Fibroblast of skin of scalp (primary cell): ENCODE measurements around the gene LTF.
"Not testable (repeated sequence)": the region's sequence is repeated elsewhere in the genome, so short reads cannot be mapped to it uniquely, and the experiment has no call there.

Source experiments
- DNase-seq: peaks from one replicate; pipeline ENCODE4 v3.0.0-alpha.2; 2013

LTF gene

DNA sequence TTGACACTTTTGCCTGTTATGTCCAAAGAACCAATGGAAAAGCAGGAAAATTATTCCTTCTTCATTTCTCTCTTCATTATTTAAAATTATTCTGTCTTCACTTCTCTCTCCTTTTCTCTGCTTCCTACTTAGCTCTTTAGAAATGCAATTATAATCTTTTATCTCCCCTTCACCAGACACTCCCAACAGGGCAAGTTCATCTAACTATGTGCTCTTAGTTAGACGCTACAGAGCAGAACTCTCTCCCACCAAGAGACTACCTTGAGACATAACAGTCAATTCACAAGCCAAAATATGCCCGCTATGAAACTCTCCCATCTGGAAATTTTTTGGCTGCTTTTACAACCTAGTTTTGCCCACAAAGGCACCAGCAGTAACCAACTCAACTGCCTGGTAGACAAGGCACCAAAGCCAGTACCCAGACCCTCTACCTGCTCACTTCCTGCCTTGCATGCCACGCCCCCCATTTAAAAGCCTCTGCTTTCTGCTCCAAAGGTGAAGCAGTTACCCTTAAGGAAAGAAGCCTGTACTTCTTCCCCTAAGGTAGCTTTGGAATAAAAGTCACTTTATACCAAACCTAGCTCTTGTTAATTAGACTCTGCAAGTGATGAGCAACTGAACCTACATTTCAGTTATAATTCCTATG, 29.5 kb downstream of the LTF start:
- no peak for DNase-seq

GRCh38 chr3:46433841-46434240, 30.9 kb downstream of the LTF start:
- DNase-seq = no peak

DNA sequence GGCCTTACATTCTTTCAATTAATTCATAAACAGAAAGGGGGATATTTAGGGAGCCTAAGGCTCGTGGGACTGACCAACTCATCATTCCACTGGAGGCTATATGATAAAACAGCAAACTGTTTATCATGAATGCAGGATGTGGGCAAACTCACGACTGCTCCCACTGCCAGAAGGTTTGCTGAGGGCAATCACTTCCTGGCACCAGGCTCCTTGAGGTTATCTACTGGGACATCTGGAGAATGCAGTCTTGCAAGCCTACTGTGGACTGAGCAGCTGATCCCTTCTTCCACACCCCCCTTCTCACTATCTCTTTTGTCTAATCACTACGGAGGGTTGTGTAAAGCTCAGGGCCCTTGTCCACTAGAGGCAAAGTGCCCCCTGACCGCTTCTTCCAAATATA, 31.6 kb downstream of the LTF start:
- not testable (repeated sequence) for DNase-seq

GRCh38 chr3:46431905-46432304, 32.8 kb downstream of the LTF start:
- DNase-seq = not testable (repeated sequence)

DNA sequence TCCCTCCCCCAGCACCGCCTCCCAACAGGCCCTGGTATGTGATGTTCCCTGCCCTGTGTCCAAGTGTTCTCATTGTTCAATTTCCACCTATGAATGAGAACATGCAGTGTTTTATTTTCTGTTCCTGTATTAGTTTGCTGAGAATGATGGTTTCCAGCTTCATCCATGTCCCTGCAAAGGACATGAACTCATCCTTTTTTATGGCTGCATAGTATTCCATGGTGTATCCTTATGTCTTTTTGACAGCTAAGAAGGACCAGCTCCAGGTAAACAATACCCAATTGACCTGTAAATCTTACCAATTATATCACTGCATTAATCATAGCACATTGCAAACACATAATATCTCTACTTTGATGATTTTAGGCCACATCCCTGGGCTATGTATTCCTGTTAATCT, 33.8 kb downstream of the LTF start:
- not testable (repeated sequence) for DNase-seq

DNA sequence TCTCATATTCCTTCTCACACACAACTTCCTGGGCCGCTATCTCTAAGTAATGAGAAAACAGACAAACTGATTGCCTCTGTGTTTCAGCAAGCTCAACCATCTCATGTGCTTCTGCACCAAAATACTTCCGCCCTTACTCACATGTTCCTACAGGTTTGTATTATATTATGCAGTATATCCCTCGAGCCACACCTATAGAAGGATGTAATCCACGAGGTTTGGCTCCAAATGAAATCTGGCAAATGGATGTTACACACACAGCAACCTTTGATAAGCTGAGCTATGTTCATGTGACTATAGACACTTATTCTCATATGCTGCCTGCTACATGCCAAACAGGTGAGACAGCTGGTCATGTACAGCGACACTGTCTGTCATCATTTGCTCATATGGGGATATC, 35.0 kb downstream of the LTF start:
- DNase-seq = no peak

- DNase-seq = no peak
Measured at GRCh38 chr3:46429250-46429649, 35.5 kb downstream of the LTF start.

- DNase-seq = no peak
Measured at GRCh38 chr3:46427916-46428833, 36.5 kb downstream of the LTF start.

DNA sequence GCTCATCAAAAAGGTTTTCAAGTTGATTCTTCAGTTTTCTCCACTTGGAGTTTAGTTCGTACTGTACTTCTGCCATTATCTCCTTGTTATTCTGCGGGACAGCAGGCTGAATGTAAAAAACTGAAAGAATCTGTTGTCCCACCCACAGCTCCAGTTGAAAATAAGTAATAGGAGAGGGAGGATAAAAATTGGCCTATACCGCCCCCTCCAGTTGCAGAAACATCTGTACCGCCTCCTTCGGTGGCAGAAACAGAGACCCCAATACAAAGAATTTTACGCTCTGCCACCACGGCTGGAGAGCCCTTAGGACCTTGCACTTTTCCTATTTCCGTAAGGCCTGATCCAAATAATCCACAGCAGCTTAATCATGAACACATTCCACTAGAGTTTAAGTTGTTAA, 37.3 kb downstream of the LTF start:
- not testable (repeated sequence) for DNase-seq

DNA sequence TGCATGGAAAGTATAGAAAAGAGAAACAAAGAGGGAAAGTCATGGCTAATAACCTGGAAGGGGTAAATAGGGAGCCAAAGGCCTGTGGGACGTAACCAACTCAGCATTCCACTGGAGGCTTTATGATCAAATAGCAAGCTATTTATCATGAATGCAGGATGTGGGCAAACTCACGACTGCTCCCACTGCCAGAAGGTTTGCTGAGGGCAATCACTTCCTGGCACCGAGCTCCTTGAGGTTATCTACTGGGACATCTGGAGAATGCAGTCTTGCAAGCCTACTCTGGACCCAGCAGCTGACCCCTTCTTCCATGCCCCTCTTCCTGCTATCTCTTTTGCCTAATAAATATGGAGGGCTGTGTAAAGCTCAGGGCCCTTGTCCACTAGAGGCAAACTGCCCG, 38.2 kb downstream of the LTF start:
- not testable (repeated sequence) for DNase-seq

DNA sequence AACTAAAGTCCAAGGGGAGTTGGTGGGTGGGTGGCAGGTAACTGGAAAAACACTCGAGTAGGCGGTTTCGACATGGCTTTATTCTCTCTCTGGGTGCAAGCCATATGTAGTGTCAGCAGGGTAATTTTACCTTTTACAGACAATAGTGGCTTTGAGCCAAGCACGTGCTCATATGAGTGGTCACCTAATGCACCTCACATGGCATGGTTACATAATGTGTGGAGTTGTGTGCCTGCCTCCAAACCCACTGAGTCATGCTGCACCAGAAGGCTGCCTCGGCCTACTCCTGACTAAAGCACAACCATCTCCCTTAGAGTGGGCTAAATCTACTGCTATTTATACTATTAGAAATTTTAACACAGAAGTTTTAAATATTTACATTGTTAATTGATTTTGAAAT, 41.1 kb downstream of the LTF start:
- no peak for DNase-seq

DNA sequence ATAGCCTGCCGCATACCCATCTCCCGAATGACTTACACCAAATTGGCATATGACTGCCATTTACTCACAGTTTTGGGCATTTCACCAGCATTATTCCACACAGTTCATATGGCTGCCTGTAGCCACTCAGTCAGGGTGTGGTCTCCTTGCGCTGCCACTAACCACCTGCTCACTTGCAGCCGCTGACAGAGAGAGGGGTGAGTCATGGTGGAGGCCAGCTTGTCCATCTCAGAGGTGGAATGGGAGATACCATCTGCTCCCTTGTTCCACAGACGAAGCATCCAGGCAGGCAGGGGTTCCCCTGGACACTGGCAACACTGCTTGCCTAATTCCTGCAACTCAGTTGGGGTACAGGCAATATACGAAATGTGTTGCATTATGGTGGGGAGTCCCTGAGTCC, 42.1 kb downstream of the LTF start:
- DNase-seq = no peak

- DNase-seq = no peak
Measured at GRCh38 chr3:46420931-46421330, 43.8 kb downstream of the LTF start.

DNA sequence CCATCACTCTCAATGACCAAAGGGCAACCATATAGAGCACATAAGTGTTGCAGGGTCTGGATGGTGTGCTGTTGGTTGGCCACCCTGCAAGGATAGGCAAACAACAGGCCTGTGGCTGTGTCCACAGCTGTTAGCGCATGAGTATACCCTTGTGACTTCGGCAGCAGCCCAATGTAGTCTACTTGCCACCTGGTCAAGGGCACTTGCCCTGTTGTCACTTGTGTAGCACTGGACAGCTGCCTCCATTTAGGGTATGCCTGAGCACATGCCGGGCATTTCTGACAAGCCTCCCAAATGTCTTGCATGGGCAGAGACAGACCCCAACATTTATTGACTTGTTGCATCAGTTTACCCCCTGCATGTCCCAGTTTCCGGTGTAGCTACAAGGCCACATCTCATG, 44.9 kb downstream of the LTF start:
- DNase-seq = no peak

- no peak for DNase-seq
Measured at GRCh38 chr3:46417841-46418611, 46.7 kb downstream of the LTF start.

GRCh38 chr3:46416811-46417510, 47.7 kb downstream of the LTF start:
- DNase-seq = no peak

GRCh38 chr3:46416125-46416810, 48.4 kb downstream of the LTF start:
- no peak for DNase-seq

DNA sequence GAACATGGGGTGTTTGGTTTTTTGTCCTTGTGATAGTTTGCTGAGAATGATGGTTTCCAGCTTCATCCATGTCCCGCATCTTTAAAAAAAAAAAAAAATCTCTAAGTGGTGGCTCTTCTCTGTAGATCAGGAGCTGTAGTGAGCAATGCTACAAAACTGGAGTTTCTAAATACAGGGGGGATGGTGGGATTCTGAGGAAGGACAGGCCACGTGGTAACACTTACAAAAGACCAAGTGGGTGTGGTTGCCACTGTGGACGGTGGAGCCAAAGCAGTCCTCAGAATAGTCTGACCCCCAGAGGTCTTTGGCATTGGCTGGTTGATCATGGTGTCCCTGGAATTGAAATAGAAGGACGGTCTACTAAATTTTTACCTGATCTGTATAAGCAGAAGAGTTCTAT, 50.0 kb downstream of the LTF start:
- DNase-seq = no peak

DNA sequence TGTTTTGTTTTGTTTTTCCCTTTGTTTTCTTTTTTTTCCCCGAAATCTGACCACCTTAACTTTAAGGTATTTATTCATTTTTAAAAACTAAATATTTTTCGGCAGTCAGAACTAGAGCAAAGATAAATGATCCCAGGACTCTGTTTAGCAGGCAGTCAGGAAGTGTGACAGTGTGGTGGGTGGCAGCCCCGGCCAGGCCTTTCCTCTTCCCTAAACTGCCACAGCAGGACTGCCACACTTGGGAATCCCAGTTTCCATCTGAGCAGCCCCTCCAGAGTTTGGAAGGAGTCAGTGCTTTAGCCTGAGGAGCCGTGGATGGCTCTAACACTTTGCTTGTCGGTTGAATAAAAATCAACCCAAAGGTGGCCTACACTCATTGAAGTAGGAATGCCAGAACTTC, 50.8 kb downstream of the LTF start:
- no peak for DNase-seq

DNA sequence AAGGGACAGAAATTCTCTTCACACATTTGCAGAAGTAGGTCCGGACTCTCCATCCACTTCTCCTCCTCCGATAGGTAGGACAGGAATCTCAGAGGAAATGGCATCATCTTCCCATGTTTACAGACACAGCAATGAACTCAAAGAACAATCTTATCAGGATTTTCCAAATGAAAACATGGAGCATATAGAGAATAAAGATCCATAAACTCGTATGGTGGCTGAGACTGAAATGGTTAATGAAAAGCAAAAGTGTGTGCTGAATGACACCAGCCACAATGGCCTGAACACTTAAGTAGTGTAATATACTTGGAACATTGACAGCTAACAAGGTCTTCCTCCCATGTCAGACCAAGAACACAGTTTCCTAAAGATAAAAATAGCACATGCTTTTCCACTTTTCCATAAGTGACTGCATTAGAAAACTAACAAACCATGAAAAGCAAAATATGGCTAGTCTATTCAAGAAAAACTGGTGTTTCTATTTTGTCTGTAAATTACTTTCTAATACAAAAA, 51.9 kb downstream of the LTF start:
- no peak for DNase-seq

DNA sequence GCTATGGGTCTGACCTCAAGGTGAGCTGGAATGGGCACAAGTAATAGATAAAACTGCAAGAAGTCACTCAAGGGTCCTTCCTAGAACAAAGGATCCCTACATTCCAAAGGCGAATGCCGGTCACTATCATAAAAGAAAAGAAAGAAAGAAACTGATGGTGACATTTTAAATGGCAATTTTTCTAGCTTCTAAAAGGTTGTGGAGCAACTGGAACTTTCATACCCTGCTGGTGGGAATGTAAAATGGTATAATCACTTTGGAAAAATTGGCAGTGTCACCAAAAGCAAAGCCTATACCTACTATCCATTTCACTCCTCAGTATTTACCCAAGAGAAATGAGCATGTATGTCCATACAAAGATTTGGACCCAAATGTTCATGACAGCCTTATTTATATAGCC, 53.4 kb downstream of the LTF start:
- no peak for DNase-seq

DNA sequence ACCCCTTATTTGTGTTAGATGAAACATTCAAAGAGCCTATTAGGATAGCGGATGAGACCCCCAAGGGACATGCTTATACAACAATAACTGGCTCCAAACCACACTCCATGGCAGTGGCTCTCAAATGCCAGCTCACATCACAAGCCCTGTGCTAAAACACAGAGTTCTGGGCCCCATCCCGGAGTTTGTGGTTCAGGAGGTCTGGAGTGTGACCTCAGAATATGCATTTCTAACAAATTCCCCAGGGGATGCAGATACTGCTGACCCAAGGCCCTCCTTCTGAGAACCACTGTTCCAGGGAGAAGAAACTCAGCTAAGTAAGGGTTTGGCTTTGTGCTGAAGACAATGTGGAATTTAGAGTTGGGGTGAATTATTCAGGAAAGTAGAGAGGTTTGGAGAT, 54.0 kb downstream of the LTF start:
- DNase-seq = peak; percentile 27
